Epithelial cell of esophagus (primary cell): Measurements from ENCODE around the gene RIN3.

ENCODE experiments used
- DNase-seq: peaks from one replicate; pipeline ENCODE4 v3.0.0; 2010; ENCODE audit warnings: low read depth
- H3K4me3 ChIP-seq: 2 replicates; pipeline ENCODE4 v1.5.1; 2011; ENCODE audit warnings: mild to moderate bottlenecking, low read length, control low read depth
- TF ChIP-seq, protein P1 (sequence below): IDR thresholded peaks from 2 replicates; pipeline ENCODE4 v1.5.1; 2011; ENCODE audit warnings: low read depth, mild to moderate bottlenecking, low read length, control low read depth, inconsistent platforms; ENCODE audit not compliant: insufficient read depth; ENCODE audit errors: missing control alignments

Gene RIN3

DNA sequence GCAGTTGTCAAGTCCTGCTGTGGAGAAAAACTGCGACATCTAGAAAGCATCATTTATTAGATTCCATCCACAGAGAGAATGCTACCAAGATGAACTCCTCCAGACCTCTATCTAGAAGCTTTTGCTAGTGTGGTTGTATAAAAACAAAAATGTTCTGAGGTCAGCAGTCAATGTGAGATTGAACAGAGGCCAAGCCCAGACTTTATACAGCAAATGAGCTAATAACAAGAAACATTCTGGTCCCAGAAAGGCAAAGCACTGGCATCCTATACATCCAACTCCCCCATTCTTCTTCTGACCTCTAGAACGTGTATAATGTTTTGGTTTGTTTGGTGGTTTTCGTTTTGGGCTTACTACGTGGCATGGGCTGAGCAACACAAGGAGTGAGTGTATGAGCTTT is 26.7 kb upstream of the RIN3 start:
- no peak for DNase-seq
- no peak overlapping the region for H3K4me3 ChIP-seq
- TF ChIP-seq, protein P1, sequence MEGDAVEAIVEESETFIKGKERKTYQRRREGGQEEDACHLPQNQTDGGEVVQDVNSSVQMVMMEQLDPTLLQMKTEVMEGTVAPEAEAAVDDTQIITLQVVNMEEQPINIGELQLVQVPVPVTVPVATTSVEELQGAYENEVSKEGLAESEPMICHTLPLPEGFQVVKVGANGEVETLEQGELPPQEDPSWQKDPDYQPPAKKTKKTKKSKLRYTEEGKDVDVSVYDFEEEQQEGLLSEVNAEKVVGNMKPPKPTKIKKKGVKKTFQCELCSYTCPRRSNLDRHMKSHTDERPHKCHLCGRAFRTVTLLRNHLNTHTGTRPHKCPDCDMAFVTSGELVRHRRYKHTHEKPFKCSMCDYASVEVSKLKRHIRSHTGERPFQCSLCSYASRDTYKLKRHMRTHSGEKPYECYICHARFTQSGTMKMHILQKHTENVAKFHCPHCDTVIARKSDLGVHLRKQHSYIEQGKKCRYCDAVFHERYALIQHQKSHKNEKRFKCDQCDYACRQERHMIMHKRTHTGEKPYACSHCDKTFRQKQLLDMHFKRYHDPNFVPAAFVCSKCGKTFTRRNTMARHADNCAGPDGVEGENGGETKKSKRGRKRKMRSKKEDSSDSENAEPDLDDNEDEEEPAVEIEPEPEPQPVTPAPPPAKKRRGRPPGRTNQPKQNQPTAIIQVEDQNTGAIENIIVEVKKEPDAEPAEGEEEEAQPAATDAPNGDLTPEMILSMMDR, result no peak

GRCh38 chr14:92487513-92488133 is 26.0 kb upstream of the RIN3 start:
- TF ChIP-seq, protein P1, result no peak
- no peak for DNase-seq
- H3K4me3 ChIP-seq, result no peak overlapping the region

- H3K4me3 ChIP-seq, result no peak overlapping the region
- no peak for DNase-seq
- TF ChIP-seq, protein P1, result no peak
Measured at GRCh38 chr14:92489394-92490238, 24.0 kb upstream of the RIN3 start.

- DNase-seq, result no peak
- no peak overlapping the region for H3K4me3 ChIP-seq
- TF ChIP-seq, protein P1, result no peak
Measured at GRCh38 chr14:92490239-92490959, 23.2 kb upstream of the RIN3 start.

DNA sequence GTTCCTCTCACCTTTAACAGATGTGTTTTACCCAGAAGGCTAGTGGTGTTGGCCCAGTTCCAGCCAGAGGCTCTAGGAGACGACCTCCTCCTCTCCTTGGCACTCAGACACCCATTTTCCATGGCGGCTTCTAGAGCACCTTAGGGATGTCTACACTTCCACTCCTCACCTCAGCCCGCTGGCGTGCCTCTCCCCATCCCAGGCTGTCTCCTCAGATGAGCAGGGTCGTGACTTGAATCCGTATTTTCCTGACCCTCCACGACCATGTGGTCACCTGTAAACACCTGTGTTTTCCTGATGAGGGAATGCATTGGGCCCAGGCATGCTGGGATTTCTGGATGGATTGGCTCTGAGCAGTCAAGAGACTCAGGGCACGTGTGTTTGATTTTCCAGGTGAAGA is 21.8 kb upstream of the RIN3 start:
- TF ChIP-seq, protein P1, result no peak
- no peak for DNase-seq

DNA sequence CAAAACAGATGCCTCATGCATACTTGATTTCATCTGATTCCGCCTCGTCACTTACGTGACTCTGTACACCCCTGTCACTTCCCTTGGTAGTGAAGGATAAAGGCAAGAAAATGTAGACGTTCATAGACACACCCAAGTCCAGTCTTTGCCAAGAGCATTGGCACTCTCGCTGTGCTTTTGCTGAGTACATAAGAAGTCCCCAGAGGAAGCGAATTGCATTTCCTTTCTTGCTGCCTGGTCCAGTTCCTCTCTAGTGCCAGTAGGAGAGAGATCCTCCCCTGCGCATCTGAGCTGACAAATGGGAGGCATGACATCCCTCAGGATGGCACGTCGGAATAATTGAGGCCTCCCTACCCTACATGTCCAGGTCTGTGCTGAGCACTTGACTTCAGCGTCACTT is 21.3 kb upstream of the RIN3 start:
- no peak for DNase-seq
- H3K4me3 ChIP-seq, result no peak overlapping the region

More for the DNA sequence above, 21.8 kb upstream of the RIN3 start:
- H3K4me3 ChIP-seq, result no peak overlapping the region

More for the DNA sequence above, 21.3 kb upstream of the RIN3 start:
- TF ChIP-seq, protein P1, result no peak
